Measurements from ENCODE around the gene SLC12A5.
A peak's percentile ranks its signal among the peaks of the same experiment; 100 is the strongest.

DNA sequence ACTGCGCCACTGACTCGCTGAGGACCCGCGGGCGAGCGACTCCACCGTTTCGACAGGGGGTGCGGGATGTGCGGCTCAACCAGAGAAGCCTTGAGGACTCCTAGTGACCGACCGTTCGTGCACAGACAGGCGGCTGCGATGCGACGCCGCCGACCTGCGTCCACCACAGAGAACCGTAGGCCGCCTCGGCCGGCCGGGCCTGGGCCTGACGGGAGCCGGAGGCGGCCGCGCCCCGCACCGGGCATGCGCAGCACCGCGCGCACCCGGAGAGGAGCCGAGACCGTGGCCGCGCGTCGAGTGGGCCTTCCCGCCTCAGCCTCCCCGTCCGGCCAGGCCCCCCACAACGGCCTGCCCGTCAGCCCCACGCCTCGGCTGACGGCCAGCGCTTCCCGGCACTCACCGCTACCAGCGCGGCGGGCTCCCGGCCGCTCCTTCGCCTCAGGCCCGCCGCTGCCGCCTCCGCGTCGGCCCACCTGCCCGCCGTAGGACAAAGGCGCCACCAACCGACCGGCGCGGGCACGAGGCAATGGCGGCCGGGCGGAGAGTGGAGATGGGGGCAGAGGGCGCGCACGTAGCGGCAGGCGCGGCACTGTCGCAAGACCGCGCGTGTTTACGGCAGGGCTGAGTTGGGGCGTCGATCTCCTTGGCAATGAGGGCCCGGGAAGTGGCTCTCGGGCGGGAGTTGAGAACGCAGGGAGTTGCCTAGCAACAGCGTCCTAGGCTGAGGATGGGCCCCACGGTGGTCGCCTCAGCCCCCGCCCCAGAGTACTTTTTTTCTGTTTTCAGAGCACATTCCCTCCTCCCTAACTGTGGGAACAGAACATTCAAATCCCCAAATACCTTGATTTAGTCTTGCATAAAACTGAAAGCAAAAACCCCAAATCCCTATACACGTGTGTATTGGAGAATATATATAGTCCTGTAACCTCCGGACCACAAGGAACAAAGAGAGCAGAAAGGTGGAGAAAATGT is 60.7 kb downstream of the SLC12A5 start, which contains the start of gene NCOA5:
- no peak for TF ChIP-seq EP300 (IDR thresholded peaks at IDR 0.05; ENCODE audit: low read depth)
- TF ChIP-seq, protein P1, sequence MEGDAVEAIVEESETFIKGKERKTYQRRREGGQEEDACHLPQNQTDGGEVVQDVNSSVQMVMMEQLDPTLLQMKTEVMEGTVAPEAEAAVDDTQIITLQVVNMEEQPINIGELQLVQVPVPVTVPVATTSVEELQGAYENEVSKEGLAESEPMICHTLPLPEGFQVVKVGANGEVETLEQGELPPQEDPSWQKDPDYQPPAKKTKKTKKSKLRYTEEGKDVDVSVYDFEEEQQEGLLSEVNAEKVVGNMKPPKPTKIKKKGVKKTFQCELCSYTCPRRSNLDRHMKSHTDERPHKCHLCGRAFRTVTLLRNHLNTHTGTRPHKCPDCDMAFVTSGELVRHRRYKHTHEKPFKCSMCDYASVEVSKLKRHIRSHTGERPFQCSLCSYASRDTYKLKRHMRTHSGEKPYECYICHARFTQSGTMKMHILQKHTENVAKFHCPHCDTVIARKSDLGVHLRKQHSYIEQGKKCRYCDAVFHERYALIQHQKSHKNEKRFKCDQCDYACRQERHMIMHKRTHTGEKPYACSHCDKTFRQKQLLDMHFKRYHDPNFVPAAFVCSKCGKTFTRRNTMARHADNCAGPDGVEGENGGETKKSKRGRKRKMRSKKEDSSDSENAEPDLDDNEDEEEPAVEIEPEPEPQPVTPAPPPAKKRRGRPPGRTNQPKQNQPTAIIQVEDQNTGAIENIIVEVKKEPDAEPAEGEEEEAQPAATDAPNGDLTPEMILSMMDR (IDR thresholded peaks at IDR 0.05) = peak in 1 of 5 experiments; percentile 31
- TF ChIP-seq POLR2A (IDR thresholded peaks at IDR 0.05) = peak; percentile 85
- peak; percentile 80 to 97 (median 96) for TF ChIP-seq POLR2AphosphoS5 (IDR thresholded peaks at IDR 0.05)

Data from transverse colon (tissue), 4 donors.